GOT3 (cell line): ENCODE measurements around the gene FOXP1.

Source experiments
- DNase-seq: peaks from one replicate; lab custom pipeline; 2025; ENCODE audit warnings: mixed read lengths; lab: John Stamatoyannopoulos, UW

Gene FOXP1

DNA sequence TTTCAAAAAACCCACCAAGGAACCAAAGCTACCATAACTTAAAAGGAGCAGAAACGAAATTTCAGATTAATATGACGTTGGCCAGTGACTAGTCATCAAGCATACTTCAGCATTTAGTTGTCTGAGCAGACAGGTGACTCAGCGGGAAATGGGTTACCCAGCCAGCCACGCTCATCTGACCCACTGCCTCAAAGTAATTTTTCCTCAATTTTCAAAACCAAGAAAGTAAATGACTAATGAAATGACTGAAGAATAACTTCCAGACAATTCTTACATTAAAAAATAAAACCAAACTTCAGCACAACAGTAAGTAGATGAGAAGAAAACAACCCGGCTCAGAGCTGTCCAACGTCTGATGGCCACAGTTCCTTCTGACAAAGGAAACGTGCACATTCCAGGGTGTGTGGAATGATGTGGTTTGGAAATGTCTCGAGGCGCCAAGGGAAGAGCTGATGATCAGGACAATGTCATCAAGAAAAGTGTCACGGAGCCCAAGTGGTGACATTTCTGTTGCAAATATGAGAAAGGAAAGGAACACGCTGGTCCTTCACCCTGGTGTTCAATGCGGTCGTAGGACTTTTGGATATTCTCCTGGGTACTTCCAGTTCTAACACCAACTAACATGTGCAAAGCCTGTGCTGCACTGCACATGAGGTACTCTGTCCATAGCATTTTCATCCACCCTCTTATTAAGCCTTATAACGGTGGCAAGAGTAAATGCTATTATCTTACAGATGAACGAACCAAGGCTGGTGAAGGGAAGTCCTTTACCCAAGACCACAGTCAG is 79.1 kb downstream of the FOXP1 start:
- no peak for DNase-seq

DNA sequence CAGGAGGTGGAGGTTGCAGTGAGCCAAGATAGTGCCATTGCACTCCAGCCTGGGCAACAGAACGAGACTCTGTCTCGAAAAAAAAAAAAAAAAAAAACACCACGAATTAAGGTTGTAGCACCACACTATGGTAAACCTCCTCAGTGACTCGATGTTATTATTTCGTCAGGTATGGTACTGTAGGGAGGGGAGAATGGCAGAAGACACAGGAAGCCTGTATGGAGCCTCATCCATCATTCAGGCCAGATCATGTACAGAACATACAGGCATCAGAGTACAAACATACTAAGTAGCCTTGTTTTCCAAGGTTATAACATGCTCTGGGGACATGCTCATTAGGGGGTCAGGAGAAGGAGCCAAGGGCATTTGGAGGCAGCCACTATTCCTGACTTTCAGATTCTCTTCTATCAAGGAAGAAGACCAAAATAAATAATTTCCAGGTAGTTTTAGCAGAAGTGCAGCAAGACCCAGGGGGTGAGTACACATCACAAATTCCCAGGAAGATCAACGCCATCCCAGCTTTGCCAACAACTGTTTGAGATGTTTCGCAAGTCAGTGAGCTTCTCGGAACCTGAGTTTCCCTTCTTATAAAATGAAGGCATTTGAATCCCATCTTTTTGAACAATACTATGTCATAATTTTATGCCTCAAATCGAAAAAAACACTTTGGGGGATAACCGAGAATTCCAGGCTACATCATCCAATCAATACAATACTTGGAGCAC is 79.8 kb downstream of the FOXP1 start:
- DNase-seq, result no peak

DNA sequence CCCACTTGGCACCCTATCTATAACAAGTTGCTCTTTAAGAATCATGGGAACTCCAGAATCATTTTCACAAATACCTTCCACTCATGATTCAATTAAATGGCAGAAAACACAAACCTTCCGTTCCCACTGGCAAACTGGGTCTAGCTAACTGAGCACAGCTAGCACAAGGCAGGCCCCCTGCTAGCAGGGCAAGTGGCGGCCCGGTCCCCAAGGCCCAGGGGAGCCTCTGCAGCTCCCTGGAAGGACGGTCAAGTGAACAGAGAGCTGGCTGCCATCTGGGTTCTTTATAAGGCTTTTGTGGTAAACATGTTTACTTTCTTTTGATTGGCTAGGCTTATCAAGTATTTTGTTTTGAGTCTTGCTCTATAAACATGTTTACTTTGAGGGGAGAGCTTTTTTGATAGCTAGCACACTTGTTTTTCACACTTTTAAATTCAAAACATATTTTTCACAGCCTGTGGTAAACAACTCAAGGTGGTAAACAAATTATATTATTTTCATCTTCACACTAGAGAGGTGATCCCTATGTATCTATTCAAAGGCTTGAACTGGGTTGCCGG is 81.4 kb downstream of the FOXP1 start:
- DNase-seq, result no peak

DNA sequence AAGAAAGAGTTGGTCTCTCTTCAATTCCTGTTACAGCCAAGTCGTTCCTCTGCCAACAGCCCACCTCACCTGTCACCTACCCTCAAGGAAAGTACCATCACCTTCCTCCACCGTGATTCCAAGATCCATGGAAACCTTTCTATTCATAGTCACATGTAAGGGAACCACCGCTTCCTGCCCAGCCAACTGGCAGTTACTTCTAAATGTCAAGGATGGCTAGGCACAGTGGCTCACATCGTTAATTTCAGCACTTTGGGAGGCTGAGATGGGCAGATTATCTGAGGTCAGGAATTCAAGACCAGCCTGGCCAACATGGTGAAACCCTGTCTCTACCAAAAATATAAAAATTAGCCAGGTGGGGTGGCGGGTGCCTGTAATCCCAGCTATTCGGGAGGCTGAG is 82.8 kb downstream of the FOXP1 start:
- no peak for DNase-seq

DNA sequence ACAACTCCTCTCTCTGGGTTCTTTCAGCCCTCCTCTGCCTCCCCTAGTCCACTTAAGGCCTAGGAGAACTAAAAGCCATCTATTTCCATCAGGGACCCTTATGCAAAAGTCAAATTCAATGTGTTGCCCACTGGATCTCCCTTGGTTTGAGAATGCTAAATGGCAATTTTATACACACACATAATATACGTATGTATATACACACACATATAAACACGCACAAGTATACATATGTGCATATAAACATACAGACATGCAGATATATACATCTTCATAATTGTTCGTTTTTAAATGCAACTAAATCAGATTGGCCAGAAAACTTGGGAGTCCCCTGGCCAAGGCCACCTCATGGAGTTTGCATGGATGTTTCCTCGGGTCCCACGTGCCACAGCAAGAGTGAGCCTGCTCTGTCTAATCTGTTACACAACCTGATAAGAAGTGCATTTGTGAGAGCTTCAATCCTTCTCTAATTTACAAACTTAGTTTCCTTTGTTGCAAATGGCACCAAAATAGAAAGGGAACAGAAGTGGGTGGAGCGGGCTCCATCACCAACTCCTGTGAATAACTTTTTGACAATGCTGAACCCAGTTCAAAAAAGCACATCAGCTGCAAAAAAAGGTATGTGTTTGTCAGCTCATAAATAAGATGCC is 84.2 kb downstream of the FOXP1 start:
- no peak for DNase-seq

DNA sequence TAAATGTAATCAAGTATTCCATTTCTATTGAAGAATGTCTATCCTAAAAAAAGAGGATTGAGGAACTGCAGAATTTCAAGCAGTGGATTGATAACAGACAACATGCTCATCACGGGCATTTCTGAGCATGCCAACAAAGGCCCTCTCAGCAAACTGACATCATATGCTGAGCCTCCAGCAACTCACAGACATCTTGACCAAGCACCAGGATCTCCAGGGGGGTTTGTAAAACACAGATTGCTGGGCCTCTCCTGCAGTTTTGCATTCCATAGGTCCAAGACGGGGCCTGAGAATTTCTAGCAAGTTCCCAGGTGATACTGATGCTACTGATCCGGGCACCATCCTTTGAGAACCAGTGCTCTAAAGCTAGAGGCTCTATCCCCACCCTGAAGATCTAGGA is 85.0 kb downstream of the FOXP1 start:
- no peak for DNase-seq

DNA sequence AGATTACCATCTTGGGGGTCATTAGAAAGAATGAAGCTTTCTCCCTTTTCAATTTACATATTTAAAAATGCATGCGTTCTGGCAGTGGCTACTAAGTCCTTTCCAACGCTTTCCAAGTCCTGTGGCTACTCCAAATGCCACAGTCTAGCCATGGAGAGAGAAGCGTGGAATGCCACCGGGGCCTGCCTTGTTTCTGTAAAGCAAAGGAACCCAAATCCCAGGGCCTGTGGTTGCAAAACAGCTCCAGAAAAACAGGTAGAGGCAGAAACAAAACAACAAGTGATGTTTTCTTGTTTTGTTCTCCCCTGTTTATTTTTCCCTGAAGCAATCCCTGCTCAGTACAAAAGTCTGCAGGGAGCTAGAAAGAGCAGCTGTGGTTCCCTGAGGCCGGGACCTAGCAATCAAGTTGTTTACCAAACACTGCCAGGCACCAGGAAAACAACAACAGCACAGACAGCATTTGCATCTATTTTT is 85.5 kb downstream of the FOXP1 start:
- DNase-seq, result no peak

DNA sequence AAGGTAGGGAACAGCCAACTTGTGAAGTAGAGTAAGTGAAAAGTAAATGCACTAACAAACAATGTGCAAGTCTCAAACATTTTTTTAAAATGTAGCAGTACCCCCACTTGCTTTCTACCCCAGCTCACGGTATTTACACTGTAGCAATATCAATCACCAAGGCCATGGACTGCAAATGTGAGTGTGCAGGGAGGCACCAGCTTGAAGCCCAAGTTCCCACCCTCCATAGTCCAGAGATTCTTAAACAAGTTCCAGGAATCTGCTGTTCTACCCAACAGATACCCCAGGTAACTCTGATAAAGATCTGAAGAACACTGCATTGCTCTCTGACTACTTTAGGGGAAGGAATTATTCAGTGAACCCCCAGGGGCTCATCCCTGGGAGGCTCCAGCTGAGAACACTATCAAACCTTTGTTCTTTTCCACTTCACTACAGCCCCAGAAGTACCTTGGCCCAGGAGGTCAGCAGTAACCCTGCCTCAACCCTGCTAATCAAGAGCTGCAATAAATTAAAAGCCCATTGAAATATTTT is 86.1 kb downstream of the FOXP1 start:
- no peak for DNase-seq

DNA sequence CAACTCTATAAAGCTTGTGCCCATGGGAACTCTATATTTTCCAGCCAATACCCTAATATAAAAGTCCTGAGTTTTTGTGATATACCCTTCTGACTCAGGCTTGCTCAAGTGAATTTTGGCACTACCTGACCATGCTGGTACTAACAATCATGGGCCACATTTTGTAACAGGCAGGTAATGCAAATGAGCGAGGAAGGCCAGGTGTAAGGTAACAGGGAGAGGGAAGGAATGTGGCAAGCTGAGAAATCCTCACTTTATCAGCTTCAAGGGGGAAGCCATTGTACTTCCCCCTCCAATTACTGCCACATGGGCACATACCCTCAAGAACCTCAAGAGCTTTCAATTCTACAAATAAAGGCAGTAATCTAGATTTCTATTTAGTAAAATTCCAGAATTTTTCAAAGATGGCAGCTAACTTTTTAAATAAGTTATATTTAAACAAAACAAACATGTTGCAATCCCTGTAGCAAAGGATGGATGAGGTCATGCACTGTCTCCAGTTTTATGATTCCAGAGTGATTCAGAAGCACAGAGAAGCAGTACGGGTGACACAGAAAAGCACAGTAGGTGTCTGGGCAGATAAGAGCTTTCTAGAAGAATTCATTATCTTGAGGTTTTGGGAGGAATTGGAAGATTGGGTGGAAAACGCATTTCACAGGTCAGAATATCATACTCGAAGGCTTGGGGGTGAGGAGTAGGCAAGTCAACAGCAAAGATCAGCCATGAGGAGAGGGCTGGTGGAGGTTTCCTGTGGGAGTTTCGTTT is 87.6 kb downstream of the FOXP1 start:
- no peak for DNase-seq

DNA sequence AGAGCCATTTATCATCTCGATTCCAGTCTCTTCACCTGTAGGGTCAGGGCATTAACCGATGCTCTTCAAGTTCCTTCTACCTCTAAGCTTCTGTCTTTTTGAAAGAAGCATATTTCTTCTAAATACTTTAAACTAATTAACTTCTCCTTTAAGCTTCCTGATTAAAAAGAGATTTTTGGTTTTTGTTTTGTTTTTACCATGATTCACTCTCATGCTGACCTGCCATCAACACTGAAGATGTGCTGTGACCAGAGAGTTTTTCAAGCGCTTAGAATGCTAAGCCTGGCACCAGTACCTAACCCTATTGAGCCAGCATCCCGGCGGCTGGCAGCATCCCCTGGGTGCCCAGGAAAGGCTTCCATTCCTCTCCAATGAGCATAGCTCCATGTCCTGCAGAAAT is 89.3 kb downstream of the FOXP1 start:
- DNase-seq, result no peak

DNA sequence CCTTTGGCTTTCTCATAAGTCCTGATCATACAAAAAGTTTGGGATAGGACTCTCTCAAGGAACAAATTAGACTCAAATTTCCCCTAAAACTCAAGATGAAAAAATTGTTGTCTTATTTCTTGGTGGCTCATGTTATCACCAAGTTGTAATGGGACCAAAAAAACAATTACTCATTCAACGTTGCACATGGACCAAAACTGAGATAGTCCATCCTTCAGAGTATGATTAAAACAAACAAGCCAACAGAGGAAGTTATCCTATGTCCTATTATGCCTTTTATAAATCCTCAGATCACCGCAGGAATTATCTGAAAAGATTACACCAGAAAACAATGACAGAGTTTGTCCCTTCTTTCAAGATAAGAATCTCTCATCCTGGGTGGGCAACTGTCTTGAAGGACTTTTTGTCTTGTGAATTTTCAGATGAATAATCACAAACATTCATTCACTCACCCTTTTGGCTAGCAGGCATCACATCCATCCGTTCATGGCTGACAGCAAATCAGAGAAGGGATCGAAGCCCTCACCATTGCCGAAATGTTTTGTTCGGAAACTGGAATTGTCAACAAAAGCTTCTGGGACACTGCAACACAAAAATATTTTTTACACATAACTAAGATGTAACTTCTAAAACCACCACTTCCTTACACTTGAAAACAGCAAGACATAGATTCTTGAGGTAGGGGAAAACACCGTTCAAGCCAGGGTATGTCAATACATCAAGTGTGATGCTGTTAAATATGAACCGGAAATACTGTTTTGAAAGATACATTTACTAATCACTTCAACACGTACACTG is 90.4 kb downstream of the FOXP1 start:
- DNase-seq, result no peak

DNA sequence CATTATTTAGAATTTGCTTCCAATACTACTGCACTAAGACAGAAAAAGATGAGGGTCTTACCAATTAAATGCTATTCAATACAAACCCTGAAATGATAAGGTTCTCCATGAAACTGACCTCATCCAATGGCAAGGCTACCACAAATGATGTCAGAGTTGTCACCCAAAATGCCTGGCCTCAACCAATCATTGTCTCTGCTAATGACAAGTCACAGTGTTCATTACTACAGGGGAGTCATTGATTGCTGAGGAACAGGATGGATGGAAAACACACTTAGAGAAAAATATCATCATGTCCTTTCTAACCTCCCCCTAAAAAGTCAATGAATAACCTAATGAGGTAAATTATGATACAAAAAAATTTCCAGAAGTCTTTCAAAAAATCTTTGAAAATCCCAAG is 91.0 kb downstream of the FOXP1 start:
- no peak for DNase-seq

DNA sequence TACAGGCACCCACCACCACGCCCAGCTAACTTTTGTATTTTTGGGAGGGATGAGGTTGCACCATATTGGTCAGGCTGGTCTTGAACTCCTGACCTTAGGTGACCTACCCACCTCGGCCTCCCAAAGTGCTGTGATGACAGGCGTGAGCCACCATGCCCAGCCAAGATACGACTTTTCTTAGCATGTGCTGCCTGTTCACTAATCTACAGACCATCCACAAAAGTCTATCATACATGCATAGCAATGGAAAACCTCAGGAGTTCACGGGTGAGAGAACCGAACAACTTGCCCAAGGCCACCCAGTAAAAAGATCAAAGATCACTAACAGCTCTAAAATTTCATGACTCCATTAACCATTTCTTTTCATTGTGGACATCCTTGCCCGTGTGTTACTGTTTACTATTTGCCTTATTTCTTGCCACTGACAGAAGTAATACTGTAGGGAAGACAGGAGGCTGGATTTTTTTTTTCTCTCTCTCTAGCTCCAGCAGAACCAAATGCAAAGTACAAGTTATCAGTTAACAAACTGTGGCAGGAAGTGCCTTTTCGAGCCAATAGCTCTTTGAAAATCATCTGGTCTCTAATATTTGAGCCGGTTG is 92.3 kb downstream of the FOXP1 start:
- DNase-seq, result no peak

DNA sequence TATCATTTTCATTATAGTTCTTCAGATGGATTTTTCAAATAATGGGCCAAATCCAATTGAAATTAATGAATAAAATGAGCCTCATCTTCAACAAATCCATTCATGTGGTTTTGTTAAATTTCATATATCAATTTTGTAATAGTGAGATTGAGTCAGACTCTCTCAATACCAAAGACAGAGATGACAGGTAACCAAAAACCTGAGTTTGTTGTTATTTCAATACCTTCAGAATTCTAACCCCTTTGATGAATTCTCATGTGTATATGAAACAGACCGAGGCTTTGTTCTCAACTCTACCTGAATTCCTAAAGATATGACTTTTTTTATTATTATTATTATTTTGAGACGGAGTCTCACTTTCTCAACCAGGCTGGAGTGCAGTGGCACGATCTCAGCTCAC is 92.8 kb downstream of the FOXP1 start:
- no peak for DNase-seq

DNA sequence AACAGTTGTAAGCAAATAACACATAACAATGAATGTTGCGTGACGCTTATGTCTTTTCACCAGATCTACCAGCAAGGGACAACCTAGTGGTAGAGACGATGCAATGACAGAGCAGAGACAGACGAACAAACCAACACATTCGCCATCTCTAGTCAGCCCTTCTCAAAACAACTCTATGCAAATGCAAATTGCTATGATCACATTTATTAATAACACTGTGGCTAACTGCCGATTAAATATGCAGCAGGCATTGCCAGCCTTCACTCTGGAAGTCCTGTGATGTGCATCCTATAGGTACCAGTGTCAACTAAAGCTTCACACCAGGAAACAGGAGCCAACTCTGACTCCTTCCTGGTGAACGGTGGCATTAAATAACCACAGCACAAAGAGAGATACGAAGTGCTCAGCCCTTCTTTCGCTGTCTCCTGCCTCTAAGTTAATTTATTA is 94.2 kb downstream of the FOXP1 start:
- no peak for DNase-seq

DNA sequence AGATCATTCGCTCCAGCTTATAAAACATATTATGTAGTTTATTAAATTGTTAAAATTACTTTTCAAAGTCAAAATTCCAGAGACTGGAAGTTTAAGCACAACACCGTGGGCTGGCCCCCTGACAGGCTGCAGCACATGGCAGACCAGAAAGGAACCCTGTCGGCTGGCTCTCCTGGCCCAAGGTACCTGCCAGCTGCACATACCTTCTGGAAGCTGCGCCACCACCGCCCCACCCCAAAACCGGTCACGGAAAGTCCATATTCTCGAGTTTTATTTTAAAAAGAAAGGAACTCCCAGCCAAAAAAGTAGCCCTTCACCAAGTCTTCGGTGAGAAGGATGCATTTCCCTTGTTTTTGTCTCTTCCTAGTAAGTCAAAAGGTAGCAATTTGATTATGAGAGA is 94.6 kb downstream of the FOXP1 start:
- no peak for DNase-seq

DNA sequence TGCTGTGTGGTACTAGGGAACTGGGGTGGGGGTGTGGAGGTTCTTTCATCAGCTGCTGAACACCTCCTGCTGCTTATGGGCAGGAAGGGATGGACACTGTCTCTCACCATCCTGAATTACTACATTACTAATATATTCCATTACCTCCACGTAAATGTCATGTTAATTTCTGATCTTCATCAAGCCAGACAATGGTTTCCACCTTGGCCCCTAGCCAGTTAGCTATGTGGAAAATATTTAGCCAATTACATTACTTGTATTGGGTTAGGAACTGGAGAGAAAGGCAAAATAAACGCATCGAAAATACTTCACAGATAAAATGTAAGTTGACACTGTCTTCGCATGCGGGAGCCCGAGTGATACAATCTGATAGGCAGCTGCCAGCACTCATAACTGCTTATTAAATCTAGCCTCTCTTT is 95.1 kb downstream of the FOXP1 start:
- no peak for DNase-seq

DNA sequence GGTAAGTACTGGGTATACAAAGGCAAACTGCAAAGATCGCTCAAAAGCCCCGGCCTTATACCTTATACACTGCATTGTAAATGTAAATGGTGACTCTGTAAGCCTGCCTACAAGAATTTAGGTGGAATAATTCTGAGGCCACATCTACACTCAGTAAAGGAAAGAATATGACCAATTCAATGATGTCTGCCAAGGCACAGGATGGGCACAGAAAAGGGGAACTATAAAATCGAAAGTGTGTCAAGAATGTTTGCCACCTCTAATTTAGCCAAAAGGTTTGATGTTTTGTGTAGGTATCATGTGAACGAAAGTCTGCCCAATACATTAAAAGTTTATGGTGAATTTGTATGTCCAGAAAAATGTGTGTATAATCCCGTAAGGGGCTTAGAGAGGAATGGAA is 96.1 kb downstream of the FOXP1 start:
- no peak for DNase-seq

DNA sequence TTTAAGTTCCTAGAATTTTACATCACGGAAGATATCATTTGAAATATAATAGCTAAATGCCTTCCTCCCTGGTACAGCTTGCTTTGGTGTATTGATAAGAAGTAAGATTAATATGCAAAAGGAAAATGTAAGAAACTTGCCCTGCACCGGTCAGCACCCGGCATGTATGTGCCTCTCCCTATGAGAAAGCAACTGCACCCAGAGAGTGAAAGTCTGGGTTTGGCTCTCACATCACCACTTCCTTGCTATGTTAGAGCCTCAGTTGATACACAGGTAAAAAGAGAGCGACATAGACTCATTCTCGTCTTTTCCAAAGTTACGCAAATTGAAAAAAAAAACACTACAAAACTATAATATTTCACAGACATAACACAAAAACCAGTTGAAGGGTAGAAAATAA is 96.7 kb downstream of the FOXP1 start:
- no peak for DNase-seq

DNA sequence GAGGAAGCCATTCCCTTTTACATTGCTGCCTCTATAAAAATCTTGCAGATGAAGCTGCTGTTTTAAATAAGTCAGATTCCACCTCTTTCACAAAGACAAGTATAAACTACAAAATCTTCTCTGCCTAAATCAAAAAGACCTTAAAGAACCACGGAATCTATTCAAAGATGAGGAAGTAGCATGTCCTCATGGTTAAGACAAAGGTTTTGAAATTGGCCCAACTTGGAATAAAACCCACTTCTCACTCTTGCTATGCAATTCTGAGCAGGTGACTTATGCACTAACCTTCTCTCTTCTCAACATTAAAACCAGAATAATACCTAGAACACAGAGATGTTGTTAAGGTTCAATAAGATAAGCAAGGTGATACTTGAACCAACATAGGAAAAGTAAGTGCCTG is 97.6 kb downstream of the FOXP1 start:
- no peak for DNase-seq
